Left hindlimb (tissue), 1 donor: ENCODE results near the gene EGLN1.

Experiments
- DNase-seq: peaks from one replicate; pipeline ENCODE4 v3.0.0-alpha.2; 2018

The EGLN1 gene

DNA sequence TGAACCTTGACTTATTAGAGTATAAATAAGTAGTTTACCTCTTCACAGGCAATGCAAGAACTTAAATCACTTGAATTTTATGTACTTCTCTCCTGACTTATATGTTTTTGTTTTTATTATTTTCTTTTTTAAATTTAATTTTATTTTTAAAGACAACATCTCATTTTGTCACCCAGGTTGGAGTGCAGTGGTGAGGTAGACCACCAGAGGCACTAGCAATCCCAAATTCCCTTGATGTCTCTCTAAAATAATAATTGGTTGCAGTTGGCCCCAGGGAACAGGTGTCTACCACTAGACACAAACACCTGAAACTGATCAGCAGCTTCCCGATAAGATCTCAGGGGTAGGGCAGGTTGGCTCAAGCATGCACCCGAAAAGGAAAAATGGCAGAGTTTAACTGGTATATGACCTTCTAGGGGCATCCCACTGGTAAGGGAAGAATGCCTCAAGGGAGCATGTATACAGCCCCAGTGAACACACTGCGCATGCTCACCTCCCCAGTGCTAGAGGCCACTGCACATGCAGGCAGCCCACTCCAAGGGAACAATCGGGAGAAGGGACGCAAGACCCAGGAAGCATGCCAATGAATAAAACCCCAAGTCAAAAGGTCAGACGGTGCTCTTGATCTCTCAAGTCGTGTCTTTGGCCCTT, 99.1 kb downstream of the EGLN1 start:
- no peak for DNase-seq

DNA sequence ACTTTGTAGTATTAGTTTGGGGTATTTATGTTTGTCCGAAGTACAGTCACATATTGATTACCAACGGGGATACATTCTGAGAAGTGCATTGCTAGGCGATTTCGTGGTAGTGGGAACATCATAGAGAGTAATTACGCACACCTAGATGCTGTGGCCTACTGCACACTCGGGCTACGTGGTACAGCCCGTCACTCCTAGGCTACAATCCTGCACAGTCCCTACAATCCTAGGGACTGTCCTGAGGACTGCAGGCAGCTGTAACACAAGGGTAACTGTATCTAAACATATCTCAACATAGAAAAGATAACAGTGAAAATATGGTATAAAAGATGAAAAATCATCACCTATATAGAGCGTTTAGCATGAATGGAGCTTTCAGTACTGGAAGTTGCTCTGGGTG, 103.0 kb downstream of the EGLN1 start:
- DNase-seq: no peak

DNA sequence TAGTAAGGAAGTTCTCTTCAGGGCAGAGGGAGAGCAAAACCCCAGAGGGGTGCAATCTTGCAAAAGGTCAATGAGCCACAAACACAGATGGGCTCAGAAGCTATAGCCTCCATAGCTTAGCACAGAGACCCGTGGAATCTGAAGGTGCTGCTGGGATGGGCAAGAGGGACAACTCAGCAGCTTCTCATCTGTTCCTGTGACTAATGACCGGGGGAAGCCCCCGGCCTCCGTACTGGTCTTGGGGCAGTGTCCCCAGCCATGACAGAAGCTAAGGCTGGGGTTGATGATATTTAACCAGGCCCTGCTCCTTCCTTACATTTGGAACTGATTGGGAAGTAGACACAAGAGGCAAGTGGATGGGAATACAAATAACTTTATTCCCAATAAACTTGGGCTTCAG, 103.5 kb downstream of the EGLN1 start:
- no peak for DNase-seq

DNA sequence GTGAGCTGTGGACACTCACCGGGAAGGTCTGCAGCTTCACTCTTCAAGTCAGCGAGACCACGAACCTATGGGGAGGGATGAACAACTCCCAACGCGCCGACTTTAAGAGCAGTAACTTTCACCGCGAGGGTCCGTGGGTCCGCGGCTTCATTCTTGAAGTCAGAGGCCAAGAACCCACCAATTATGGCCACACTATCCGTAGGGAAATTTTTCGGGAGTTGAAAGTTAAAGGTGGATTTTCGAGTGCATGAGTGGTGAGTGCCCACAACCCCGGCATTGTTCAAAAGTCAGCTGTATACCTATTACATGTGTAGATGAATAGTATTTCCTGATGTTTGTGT, 104.1 kb downstream of the EGLN1 start:
- DNase-seq: no peak

DNA sequence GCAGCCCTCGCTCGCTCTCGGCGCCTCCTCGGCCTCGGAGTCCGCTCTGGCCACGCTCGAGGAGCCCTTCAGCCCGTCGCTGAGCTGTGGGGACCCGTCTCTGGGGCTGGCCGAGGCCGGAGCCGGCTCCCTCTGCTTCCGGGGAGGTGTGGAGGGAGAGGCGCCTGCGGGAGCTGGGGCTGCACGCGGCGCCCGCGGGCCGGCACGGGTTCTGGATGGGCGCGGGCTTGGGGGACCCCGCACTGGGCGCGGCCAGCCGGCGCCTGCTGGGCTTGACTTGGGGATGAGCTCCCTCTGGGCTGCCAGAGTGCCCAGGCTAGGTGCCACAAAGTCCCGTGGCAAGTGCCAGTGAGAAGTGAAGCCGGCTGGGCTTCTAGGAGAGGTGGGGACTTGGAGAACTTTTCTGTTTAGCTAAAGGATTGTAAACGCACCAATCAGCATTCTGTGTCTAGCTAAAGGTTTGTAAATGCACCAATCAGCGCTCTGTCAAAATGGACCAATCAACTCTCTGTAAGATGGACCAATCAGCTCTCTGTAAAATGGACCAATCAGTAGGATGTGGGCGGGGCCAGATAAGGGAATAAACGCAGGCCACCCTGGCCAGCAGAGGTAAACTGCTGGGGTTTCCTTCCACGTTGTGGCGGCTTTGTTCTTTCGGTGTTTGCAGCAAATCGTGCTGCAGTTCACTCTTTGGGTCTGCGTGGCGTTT, 104.6 kb downstream of the EGLN1 start:
- no peak for DNase-seq

DNA sequence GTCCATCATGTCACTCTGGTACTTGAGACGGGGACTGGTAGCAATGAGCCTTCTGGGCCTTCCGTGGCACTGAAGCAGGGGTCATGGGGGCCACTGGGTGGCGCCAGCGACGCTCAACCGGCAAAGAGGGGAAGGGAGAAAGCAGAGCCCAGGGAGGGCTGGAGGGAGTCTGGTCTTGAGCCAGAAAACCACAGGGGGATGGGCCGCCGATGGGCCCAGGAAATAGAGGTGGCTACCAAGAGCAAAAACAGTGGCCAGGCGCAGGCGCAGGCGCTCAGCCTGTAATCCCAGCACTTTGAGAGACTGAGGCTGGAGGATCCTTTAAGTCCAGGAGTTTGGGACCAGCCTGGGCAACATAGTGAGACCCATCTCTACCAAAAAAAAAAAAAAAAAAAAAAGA, 106.2 kb downstream of the EGLN1 start:
- DNase-seq: no peak
